ENCODE data around the gene EDAR. TPM values are rescaled to one million over a fixed set of nuclear protein-coding genes. Genes with fewer than 3 reads are reported as not detected.

EDAR gene
- total and polyA plus RNA-seq, 2 of the 4 experiments (the other 2 are of a cell fraction): not detected

DNA sequence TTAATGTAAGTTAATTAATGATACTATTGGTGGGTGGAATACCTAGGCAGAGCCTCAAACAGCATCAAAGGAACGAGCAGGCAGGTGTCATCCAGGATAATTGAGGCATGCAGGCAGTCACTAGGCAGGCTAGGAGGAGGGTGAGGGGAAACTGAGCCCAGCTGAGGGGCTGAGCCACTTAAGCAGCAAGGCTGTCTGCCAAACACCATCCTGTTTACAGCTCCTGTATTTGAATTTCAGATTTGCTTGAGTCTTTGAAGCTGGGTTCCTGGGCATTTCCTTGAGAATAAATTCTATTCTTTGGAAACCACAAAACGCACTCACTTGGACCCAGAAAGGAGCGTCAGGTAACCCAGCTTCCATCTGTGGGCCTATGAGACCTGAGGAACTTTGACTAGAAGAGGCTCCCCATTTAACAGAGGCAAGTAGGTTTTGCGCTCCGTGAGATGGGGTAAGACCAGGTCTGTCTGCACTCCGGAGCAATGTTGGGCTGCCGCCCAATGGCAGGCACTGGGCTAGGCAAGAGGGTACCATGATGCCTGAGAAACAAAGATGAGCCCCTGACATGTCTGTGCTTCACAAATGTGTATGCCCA, 2.0 kb downstream of the EDAR start:
- dilution Hi-C loops (cut with HindIII; ENCODE audit: low sequenced_read_pairs, unreplicated experiment): no loop called here
- DNase-seq (no peak), ATAC-seq (ENCODE audit: low read depth) (no peak)
- no TSS peak for BruUV-seq (replicated peaks)
- Histone ChIP-seq H3K9me3 (ENCODE audit: control insufficient read depth, insufficient read depth, low read length) (no peaks in the 10 kb centered on the region), H4K20me1 (ENCODE audit: insufficient read depth, low read length) (no peaks in the 10 kb centered on the region), H4K8ac (ENCODE audit: low read depth in 2 of 2, low read length in 2 of 2) (no peak overlapping the region), H2BK15ac (ENCODE audit: low read depth, low read length) (no peak overlapping the region), H3K4ac (ENCODE audit: low read depth, low read length) (no peak overlapping the region), H3K14ac (replicated peaks; ENCODE audit: low read depth, low read length) (no peak overlapping the region), H3K23ac (ENCODE audit: low read depth, low read length) (no peak overlapping the region), H3K4me2 (ENCODE audit: low read depth, low read length) (no peak overlapping the region), H2BK20ac (ENCODE audit: low read depth, low read length) (no peak overlapping the region), H2AK9ac (replicated peaks; ENCODE audit: low read depth, low read length, poor library complexity) (no peak overlapping the region), H3K9me1 (ENCODE audit: insufficient read depth, low read length) (no peaks in the 10 kb centered on the region), H3K18ac (ENCODE audit: low read depth, low read length) (no peak overlapping the region), H3K79me1 (ENCODE audit: low read depth in 1 of 2, low read length in 2 of 2) (no peaks in the 10 kb centered on the region), H3K27me3 (ENCODE audit: control insufficient read depth, insufficient read depth, low read length) (peaks cover 82% of the 10 kb centered on the region), H3K56ac (ENCODE audit: extremely low read depth, insufficient read depth, low read length) (no peak overlapping the region), H3K9ac (ENCODE audit: low read depth, low read length) (no peak overlapping the region), H4K91ac (ENCODE audit: insufficient read depth, low read depth, low read length) (no peak overlapping the region), H3K4me1 (ENCODE audit: control insufficient read depth, insufficient read depth, low read length) (no peaks in the 10 kb centered on the region), H3K4me3 (ENCODE audit: insufficient read depth, low read depth, low read length) (no peak overlapping the region), H2BK5ac (ENCODE audit: low read depth, low read length, poor library complexity, severe bottlenecking) (no peak overlapping the region), H2AFZ (replicated peaks; ENCODE audit: low read length, poor library complexity) (no peak overlapping the region), H2AK5ac (ENCODE audit: low read depth, low read length) (no peak overlapping the region), H2BK120ac (ENCODE audit: low read depth, low read length) (no peak overlapping the region), H3K27ac (ENCODE audit: insufficient read depth, low read length) (no peak overlapping the region), H3K36me3 (ENCODE audit: control insufficient read depth, insufficient read depth, low read length) (no peaks in the 10 kb centered on the region), H4K5ac (ENCODE audit: low read depth, low read length) (no peak overlapping the region)
- TF ChIP-seq MXI1 (IDR thresholded peaks at IDR 0.05; ENCODE audit: borderline replicate concordance, low read depth, low read length): no peak
- no peak for TF ChIP-seq CEBPB (IDR thresholded peaks at IDR 0.05; ENCODE audit: low read depth, low read length)
- no peak for TF ChIP-seq RAD21 (IDR thresholded peaks at IDR 0.05; ENCODE audit: low read length)
- TF ChIP-seq SMC3 (IDR thresholded peaks at IDR 0.05; ENCODE audit: low read depth, low read length): no peak
- TF ChIP-seq, protein P1, sequence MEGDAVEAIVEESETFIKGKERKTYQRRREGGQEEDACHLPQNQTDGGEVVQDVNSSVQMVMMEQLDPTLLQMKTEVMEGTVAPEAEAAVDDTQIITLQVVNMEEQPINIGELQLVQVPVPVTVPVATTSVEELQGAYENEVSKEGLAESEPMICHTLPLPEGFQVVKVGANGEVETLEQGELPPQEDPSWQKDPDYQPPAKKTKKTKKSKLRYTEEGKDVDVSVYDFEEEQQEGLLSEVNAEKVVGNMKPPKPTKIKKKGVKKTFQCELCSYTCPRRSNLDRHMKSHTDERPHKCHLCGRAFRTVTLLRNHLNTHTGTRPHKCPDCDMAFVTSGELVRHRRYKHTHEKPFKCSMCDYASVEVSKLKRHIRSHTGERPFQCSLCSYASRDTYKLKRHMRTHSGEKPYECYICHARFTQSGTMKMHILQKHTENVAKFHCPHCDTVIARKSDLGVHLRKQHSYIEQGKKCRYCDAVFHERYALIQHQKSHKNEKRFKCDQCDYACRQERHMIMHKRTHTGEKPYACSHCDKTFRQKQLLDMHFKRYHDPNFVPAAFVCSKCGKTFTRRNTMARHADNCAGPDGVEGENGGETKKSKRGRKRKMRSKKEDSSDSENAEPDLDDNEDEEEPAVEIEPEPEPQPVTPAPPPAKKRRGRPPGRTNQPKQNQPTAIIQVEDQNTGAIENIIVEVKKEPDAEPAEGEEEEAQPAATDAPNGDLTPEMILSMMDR (conservative IDR thresholded peaks at IDR 0.05; ENCODE audit: low read depth, low read length): no peak
- no peak for TF ChIP-seq POLR2A (IDR thresholded peaks at IDR 0.05; ENCODE audit: low read depth, low read length)
- no peak for TF ChIP-seq MAZ (IDR thresholded peaks at IDR 0.05; ENCODE audit: borderline replicate concordance, low read depth, low read length)
- TF ChIP-seq, protein P2, sequence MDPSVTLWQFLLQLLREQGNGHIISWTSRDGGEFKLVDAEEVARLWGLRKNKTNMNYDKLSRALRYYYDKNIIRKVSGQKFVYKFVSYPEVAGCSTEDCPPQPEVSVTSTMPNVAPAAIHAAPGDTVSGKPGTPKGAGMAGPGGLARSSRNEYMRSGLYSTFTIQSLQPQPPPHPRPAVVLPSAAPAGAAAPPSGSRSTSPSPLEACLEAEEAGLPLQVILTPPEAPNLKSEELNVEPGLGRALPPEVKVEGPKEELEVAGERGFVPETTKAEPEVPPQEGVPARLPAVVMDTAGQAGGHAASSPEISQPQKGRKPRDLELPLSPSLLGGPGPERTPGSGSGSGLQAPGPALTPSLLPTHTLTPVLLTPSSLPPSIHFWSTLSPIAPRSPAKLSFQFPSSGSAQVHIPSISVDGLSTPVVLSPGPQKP (IDR thresholded peaks at IDR 0.05; ENCODE audit: borderline replicate concordance, low read depth, low read length): no peak
- TF ChIP-seq, protein P3, sequence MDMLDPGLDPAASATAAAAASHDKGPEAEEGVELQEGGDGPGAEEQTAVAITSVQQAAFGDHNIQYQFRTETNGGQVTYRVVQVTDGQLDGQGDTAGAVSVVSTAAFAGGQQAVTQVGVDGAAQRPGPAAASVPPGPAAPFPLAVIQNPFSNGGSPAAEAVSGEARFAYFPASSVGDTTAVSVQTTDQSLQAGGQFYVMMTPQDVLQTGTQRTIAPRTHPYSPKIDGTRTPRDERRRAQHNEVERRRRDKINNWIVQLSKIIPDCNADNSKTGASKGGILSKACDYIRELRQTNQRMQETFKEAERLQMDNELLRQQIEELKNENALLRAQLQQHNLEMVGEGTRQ (IDR thresholded peaks at IDR 0.05; ENCODE audit: low read depth, low read length): no peak
- TF ChIP-seq MAFK (IDR thresholded peaks at IDR 0.05; ENCODE audit: low read depth, low read length): no peak
- TF ChIP-seq BHLHE40 (IDR thresholded peaks at IDR 0.05; ENCODE audit: low read depth, low read length): no peak
- TF ChIP-seq NFE2L2 (IDR thresholded peaks at IDR 0.05; ENCODE audit: low read depth, low read length): no peak
- TF ChIP-seq RFX5 (IDR thresholded peaks at IDR 0.05; ENCODE audit: low read depth, low read length): no peak
- in situ Hi-C loops (cut with MboI; ENCODE audit: low sequenced_read_pairs): no loop called here
- 76% methylated on average over 7 of the region's 7 CpGs; no CpG with 5 or more reads in 1 of the 2 experiments for WGBS, 2 experiments (ENCODE audit: extremely low coverage in 2 of 2, insufficient read length in 1 of 2)
- ChIA-PET CTCF (interaction anchor here (0.6 kb wide), 1 partner anchor 83 kb away, joined by 3 read pairs; no protein-coding TSS in a partner anchor), POLR2A (ENCODE audit: unreplicated experiment) (no interaction called here)
- intact Hi-C loops (cut with micrococcal nuclease): loop anchor here (10.0 kb wide), 1 partner anchor 62 kb away; no protein-coding TSS in a partner anchor

Data from IMR-90 (cell line).